ENCODE data around the gene CD55.

Gene CD55

DNA sequence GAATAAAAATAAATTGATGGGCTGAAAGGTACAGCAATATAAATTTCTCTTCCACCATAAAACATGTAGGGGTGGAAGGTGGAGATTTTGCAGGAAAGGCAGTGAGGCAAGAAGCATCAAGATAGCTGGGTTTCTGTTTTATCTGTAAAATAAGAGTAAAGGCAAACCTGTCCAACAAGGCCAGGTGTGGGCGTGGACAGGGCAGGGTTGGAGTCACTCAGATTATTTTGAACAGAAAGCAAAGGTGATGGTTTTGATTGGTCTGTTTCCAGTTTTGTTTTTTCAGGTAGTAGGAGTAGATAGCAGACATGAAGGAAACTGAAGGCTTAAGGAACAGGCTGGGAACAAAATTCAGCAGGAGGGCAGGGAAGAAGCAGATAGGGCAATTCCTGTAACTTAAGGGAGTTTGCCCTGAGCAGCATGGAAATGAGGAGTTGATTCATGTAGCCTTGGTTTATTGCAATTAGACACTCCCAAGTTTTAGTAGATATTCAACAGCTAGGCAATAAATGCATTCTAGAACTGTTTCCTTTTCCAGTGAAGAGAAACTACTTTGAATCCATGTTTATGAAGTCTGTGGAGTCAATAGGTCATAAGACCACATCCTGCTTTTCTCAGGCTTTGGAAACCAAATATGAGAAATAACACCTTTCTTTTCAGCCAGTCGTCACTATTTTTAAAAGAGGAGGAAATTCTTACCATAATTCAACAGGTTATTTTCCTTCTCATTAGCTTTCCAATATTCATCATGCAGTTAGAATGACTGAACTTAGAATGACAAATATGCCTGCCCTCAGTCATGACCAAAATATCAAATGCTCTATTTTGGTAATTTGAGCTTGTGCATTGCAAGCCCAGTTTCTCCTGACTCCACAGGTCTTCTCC is 38.7 kb upstream of the CD55 start:
- no peak for DNase-seq (ENCODE audit: low spot score)
- TF ChIP-seq, protein P1, sequence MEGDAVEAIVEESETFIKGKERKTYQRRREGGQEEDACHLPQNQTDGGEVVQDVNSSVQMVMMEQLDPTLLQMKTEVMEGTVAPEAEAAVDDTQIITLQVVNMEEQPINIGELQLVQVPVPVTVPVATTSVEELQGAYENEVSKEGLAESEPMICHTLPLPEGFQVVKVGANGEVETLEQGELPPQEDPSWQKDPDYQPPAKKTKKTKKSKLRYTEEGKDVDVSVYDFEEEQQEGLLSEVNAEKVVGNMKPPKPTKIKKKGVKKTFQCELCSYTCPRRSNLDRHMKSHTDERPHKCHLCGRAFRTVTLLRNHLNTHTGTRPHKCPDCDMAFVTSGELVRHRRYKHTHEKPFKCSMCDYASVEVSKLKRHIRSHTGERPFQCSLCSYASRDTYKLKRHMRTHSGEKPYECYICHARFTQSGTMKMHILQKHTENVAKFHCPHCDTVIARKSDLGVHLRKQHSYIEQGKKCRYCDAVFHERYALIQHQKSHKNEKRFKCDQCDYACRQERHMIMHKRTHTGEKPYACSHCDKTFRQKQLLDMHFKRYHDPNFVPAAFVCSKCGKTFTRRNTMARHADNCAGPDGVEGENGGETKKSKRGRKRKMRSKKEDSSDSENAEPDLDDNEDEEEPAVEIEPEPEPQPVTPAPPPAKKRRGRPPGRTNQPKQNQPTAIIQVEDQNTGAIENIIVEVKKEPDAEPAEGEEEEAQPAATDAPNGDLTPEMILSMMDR (IDR thresholded peaks at IDR 0.05; ENCODE audit: extremely low read depth, missing control alignments) = no peak

DNA sequence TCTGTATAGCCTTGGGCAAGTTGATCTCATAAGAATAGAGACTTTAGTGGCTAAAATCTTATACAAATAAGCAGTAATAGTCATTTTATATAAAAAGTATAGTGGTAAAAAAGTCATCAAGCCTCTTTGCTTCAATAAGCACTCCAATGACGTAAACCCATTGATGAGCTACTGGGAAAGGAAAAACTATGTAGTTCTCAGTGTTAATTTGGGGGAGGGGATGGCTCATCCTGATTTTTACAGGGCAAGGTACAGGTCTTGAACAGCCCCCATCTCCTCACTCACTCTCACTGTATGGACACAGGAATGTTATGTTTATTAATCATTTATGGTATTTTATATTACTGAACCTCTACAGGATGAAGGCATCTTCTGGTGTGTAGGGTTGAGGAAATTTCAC is 38.1 kb upstream of the CD55 start:
- DNase-seq (ENCODE audit: low spot score) = no peak
- TF ChIP-seq, protein P1 (IDR thresholded peaks at IDR 0.05; ENCODE audit: extremely low read depth, missing control alignments) = no peak

DNA sequence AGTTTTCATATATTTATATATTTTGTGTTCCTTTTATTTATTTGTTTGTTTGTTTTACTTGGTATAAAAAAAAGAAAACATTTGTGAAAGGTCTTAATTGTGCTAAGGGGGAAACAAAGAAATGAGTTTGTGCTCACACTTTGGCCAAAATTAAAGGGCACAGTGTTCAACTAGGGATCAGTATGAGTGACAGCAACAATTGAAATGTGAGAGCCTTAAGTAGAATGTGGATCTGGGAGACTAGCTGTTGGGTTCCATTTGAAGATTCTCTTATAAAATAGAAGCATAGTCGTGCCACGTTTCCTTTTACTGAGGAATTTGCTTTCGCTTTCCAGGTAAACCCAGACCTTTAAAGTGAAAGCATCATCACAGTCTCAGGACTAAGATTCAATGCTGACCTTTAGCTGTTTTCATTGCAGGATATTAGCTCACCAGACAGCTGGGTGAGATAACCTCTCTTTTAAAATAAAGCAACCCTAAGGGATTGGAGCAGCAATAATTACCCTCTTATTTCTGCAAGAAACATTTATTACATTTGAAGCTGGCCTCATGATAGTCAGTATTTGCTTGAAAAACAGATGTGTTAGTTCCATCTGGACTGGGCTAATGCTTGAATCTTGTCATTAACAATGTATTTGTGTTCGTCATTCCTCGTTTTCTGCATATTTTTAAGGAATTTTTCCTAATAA is 37.1 kb upstream of the CD55 start:
- TF ChIP-seq, protein P1 (IDR thresholded peaks at IDR 0.05; ENCODE audit: extremely low read depth, missing control alignments) = no peak
- no peak for DNase-seq (ENCODE audit: low spot score)

DNA sequence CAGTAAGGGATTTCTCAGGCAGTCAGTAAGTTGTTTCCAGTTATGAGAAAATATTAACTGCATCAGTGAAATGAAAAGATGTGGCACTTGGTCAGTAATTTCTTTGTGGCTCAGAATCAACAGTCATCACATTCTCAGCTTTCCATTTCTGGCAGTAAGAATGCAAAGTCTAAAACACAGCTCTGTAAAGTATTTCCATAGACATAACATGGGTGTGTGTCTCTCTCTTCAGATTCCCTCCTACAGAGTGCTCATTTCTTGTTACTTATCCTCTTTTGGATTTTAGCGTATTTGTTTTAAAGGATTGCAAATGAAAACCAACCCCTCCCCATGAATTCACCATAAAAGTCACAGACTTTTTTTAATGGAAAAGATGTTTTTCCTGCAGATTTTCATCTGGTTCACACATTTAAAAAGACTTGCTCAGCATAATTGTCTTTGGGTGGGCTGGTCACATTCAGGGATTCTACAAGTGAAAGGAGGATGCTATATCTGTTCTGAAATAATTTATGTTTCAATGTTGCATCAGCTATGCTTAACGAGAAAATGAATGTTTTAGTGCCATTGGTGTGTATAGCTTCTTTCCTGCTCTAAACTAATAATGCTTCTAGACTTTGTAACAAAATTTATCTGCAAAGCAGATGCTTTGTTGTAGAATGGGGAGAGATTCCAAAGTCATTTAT is 34.6 kb upstream of the CD55 start:
- no peak for DNase-seq (ENCODE audit: low spot score)
- TF ChIP-seq, protein P1 (IDR thresholded peaks at IDR 0.05; ENCODE audit: extremely low read depth, missing control alignments) = no peak

DNA sequence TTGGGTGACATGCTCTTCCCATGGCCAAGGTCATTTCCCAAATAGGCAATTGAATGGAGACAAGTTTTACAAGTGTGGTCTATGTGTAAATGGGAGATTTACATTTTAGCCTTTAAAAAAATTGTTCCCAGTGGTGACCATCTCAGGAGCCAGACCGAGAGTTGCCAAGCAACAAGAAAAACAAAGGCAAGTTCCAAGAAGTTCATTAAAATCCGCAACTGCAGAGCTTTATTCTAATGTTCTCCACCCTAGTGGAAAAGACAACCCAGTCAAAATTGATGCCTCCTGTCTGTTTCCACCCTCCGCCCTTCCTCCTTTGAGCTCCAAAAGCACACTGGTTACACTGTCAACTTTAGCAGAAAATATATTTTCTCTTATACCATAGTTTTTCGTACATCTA is 33.2 kb upstream of the CD55 start:
- DNase-seq (ENCODE audit: low spot score) = no peak
- TF ChIP-seq, protein P1 (IDR thresholded peaks at IDR 0.05; ENCODE audit: extremely low read depth, missing control alignments) = no peak

DNA sequence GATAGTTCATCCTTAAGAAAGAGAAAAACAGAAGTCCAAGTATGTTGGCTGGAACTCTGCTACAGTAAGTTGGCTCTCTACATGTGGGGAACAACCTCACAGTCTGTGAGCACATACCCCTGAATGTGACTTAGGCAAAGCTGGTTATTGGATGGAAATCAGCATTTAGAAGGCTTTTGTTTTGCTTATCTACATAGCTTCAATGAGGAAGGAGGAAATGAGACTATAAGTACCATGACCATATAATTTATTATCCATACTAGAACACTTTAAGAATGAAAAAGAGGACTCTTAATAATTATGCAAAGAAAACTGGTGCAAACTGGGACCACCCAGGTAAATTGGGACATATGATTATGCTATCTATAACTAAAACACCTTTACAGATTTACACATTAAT is 31.7 kb upstream of the CD55 start:
- TF ChIP-seq, protein P1 (IDR thresholded peaks at IDR 0.05; ENCODE audit: extremely low read depth, missing control alignments) = no peak
- DNase-seq (ENCODE audit: low spot score) = no peak

DNA sequence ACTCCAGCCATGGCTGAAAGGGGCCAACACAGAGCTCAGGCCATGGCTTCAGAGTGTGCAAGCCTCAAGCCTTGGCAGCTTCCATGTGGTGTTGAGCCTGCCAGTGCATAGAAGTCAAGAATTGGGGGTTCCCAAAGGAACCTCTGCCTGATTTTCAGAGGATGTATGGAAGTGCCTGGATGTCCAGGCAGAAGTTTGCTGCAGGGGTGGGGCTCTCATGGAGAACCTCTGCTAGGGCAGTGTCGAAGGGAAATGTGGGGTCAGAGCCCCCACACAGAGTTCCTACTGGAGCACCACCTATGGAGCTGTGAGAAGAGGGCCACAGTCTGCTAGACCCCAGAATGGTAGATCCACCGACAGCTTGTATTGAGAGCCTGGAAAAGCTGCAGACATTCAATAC is 29.8 kb upstream of the CD55 start:
- no peak for DNase-seq (ENCODE audit: low spot score)
- TF ChIP-seq, protein P1 (IDR thresholded peaks at IDR 0.05; ENCODE audit: extremely low read depth, missing control alignments) = no peak
